ENCODE results near the gene SLCO4A1. TPM values are rescaled to one million over a fixed set of nuclear protein-coding genes. Genes with fewer than 3 reads are reported as not detected.

SLCO4A1 gene
- total and polyA plus RNA-seq, 2 experiments from 2014 or later, result 25.8 to 99.0 TPM

DNA sequence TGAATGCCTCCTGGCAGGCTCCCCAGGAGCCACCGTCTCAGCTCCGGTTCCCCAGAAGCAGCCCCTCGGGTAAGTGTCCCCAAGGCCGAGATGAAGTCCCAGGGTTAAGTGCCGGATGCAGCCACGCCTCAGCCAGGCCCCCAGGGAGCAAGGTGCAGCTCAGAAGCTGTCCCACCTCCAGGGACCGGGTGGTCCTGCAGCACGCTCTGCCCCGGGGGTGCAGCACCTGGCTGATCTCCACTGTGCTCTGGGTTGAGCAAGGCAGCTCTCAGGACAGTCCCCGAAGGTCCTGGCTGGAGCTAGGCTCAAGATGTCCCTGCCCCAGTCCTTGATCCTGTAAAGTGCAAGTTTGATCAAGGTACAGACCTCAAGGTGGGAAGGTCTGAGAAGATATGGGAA, 51.2 kb downstream of the SLCO4A1 start:
- Histone ChIP-seq H3K9me3 (ENCODE audit: low read depth) (no peaks in the 10 kb centered on the region), H3K4me3 (no peak overlapping the region), H3K36me3 (replicated peaks; ENCODE audit: insufficient read depth, low read depth) (no peaks in the 10 kb centered on the region), H2AFZ (no peak overlapping the region), H3K79me2 (no peaks in the 10 kb centered on the region), H3K9me2 (replicated peaks; ENCODE audit: insufficient read depth) (no peaks in the 10 kb centered on the region), H3K27me3 (no peaks in the 10 kb centered on the region), H3K4me1 (ENCODE audit: insufficient read depth) (no peaks in the 10 kb centered on the region), H4K20me1 (ENCODE audit: insufficient read depth, poor library complexity, severe bottlenecking) (no peaks in the 10 kb centered on the region), H3K4me2 (no peak overlapping the region), H3K27ac (no peak overlapping the region)
- 88% methylated on average over 10 of the region's 10 CpGs for WGBS (ENCODE audit: low lambda C conversion rate, missing lambda C conversion rate)
- no peak for DNase-seq (ENCODE audit: low spot score)
- TF ChIP-seq, protein P1, sequence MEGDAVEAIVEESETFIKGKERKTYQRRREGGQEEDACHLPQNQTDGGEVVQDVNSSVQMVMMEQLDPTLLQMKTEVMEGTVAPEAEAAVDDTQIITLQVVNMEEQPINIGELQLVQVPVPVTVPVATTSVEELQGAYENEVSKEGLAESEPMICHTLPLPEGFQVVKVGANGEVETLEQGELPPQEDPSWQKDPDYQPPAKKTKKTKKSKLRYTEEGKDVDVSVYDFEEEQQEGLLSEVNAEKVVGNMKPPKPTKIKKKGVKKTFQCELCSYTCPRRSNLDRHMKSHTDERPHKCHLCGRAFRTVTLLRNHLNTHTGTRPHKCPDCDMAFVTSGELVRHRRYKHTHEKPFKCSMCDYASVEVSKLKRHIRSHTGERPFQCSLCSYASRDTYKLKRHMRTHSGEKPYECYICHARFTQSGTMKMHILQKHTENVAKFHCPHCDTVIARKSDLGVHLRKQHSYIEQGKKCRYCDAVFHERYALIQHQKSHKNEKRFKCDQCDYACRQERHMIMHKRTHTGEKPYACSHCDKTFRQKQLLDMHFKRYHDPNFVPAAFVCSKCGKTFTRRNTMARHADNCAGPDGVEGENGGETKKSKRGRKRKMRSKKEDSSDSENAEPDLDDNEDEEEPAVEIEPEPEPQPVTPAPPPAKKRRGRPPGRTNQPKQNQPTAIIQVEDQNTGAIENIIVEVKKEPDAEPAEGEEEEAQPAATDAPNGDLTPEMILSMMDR (IDR thresholded peaks at IDR 0.05; ENCODE audit: poor library complexity), result no peak
- TF ChIP-seq EZH2phosphoT487 (IDR thresholded peaks at IDR 0.05; ENCODE audit: low read depth, severe bottlenecking, unreplicated experiment) (no peak), EZH2 (IDR thresholded peaks at IDR 0.05; ENCODE audit: borderline replicate concordance) (no peak)

DNA sequence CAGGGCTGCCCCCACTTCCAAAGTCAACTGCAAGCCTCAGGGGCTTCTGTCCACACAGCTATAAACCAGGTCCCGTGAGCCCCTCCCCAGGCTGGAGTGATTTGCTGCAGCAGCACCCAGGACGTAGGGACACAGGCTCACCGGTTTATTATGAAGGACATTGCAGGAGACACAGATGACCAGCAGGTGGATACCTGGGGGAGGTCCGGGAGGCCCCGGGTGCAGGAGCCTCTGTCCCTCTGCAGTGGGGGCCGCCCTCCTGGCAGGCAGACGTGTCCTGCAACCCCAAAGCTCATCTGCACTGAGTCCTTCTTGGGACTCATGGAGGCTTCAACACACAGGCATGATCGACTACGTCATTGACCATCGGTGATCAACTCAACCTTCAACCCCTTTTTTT, 51.8 kb downstream of the SLCO4A1 start:
- Histone ChIP-seq H3K36me3 (replicated peaks; ENCODE audit: insufficient read depth, low read depth) (no peaks in the 10 kb centered on the region), H3K27ac (no peak overlapping the region), H3K4me2 (no peak overlapping the region), H3K9me3 (ENCODE audit: low read depth) (no peaks in the 10 kb centered on the region), H3K79me2 (no peaks in the 10 kb centered on the region), H4K20me1 (ENCODE audit: insufficient read depth, poor library complexity, severe bottlenecking) (no peaks in the 10 kb centered on the region), H2AFZ (no peak overlapping the region), H3K4me3 (no peak overlapping the region), H3K4me1 (ENCODE audit: insufficient read depth) (no peaks in the 10 kb centered on the region), H3K9me2 (replicated peaks; ENCODE audit: insufficient read depth) (no peaks in the 10 kb centered on the region), H3K27me3 (no peaks in the 10 kb centered on the region)
- TF ChIP-seq EZH2phosphoT487 (IDR thresholded peaks at IDR 0.05; ENCODE audit: low read depth, severe bottlenecking, unreplicated experiment) (no peak), EZH2 (IDR thresholded peaks at IDR 0.05; ENCODE audit: borderline replicate concordance) (no peak)
- TF ChIP-seq, protein P1 (IDR thresholded peaks at IDR 0.05; ENCODE audit: poor library complexity), result no peak
- no peak for DNase-seq (ENCODE audit: low spot score)
- 79% methylated on average over 10 of the region's 10 CpGs for WGBS (ENCODE audit: low lambda C conversion rate, missing lambda C conversion rate)

DNA sequence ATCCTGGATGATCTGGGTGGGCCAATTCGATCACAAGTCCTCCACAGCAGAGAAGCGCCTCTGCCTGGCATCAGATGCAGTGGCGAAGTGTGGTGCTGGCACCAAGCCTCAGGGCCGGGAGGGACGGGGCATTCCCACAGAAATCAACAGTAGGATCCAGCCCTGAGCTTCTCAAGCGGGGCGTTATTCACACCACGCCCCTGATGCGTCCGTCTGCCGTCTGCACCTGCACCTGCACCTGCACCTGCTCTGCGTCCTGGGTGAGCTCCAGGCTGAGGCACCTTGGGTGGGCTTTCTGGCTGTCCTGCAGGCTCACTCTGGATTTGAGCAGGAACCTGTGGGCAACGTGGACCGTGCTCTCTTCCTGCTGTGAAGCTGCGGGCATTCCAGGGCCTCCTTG, 52.6 kb downstream of the SLCO4A1 start:
- TF ChIP-seq EZH2phosphoT487 (IDR thresholded peaks at IDR 0.05; ENCODE audit: low read depth, severe bottlenecking, unreplicated experiment) (no peak), EZH2 (IDR thresholded peaks at IDR 0.05; ENCODE audit: borderline replicate concordance) (no peak)
- TF ChIP-seq, protein P1 (IDR thresholded peaks at IDR 0.05; ENCODE audit: poor library complexity), result no peak
- WGBS (ENCODE audit: low lambda C conversion rate, missing lambda C conversion rate), result 90% methylated on average over 14 of the region's 15 CpGs

More for the DNA sequence above, 52.6 kb downstream of the SLCO4A1 start:
- H3K4me3 ChIP-seq, result no peak overlapping the region
- no peak overlapping the region for H3K4me2 ChIP-seq
- no peaks in the 10 kb centered on the region for H3K79me2 ChIP-seq
- DNase-seq (ENCODE audit: low spot score), result no peak
- no peaks in the 10 kb centered on the region for H3K9me2 ChIP-seq (replicated peaks; ENCODE audit: insufficient read depth)
- no peaks in the 10 kb centered on the region for H3K4me1 ChIP-seq (ENCODE audit: insufficient read depth)
- no peaks in the 10 kb centered on the region for H3K9me3 ChIP-seq (ENCODE audit: low read depth)
- no peaks in the 10 kb centered on the region for H4K20me1 ChIP-seq (ENCODE audit: insufficient read depth, poor library complexity, severe bottlenecking)
- H3K36me3 ChIP-seq (replicated peaks; ENCODE audit: insufficient read depth, low read depth), result no peaks in the 10 kb centered on the region
- H3K27me3 ChIP-seq, result no peaks in the 10 kb centered on the region
- H3K27ac ChIP-seq, result no peak overlapping the region
- no peak overlapping the region for H2AFZ ChIP-seq
